ENCODE data around the gene AK1. TPM values are rescaled to one million over a fixed set of nuclear protein-coding genes. Genes with fewer than 3 reads are reported as not detected.

AK1 gene
- total RNA-seq, 1 experiment from 2014 or later = 84.5 TPM

- Histone ChIP-seq H3K27me3 (ENCODE audit: insufficient read depth, low read depth) (no peaks in the 10 kb centered on the region), H4K20me1 (ENCODE audit: insufficient read depth) (no peaks in the 10 kb centered on the region), H3K4me2 (no peak overlapping the region), H3K79me2 (ENCODE audit: low read depth) (0 out of 2 replicates have a peak, but pooled peaks cover 9% of the 10 kb centered on the region), H3K27ac (no peak overlapping the region), H2AFZ (no peak overlapping the region), H3K4me3 (no peak overlapping the region), H3K36me3 (ENCODE audit: low read depth) (no peaks in the 10 kb centered on the region), H3K4me1 (replicated peaks; ENCODE audit: insufficient read depth) (peaks cover 28% of the 10 kb centered on the region), H3F3A (ENCODE audit: insufficient read depth, low read depth) (peaks cover 14% of the 10 kb centered on the region), H3K9me2 (ENCODE audit: insufficient read depth) (no peaks in the 10 kb centered on the region), H3K9me3 (ENCODE audit: insufficient read depth, low read depth) (no peaks in the 10 kb centered on the region)
- DNase-seq = no peak
- intact Hi-C loops (cut with micrococcal nuclease; ENCODE audit: unreplicated experiment) = no loop called here
- BruUV-seq (replicated peaks) = no TSS peak
- POLR2A ChIA-PET (ENCODE audit: unreplicated experiment) = interaction anchor here (0.7 kb wide), 1 partner anchor 256 kb away, joined by 5 read pairs; no protein-coding TSS in a partner anchor
- CTCF ChIA-PET = interaction anchor here (0.6 kb wide), 1 partner anchor 30 kb away, joined by 3 read pairs; no protein-coding TSS in a partner anchor
- TF ChIP-seq CTCF (conservative IDR thresholded peaks at IDR 0.05) (no peak), EZH2 (IDR thresholded peaks at IDR 0.05; ENCODE audit: low read depth) (no peak)
Observed at GRCh38 chr9:127912882-127913281, 35.4 kb upstream of the AK1 start.

GRCh38 chr9:127912296-127912695 lies 34.8 kb upstream of the AK1 start:
- POLR2A ChIA-PET (ENCODE audit: unreplicated experiment) = no interaction called here
- H3K9me2 ChIP-seq (ENCODE audit: insufficient read depth) = no peaks in the 10 kb centered on the region
- CTCF ChIA-PET = interaction anchor here (0.6 kb wide), 1 partner anchor 30 kb away, joined by 3 read pairs; no protein-coding TSS in a partner anchor
- no peaks in the 10 kb centered on the region for H3K36me3 ChIP-seq (ENCODE audit: low read depth)
- intact Hi-C loops (cut with micrococcal nuclease; ENCODE audit: unreplicated experiment) = no loop called here
- no peak for TF ChIP-seq CTCF (conservative IDR thresholded peaks at IDR 0.05)
- TF ChIP-seq EZH2 (IDR thresholded peaks at IDR 0.05; ENCODE audit: low read depth) = no peak
- H3K4me2 ChIP-seq = no peak overlapping the region
- no peak overlapping the region for H2AFZ ChIP-seq
- no peaks in the 10 kb centered on the region for H3K9me3 ChIP-seq (ENCODE audit: insufficient read depth, low read depth)
- H3K4me1 ChIP-seq (replicated peaks; ENCODE audit: insufficient read depth) = peaks cover 22% of the 10 kb centered on the region
- no peak overlapping the region for H3K4me3 ChIP-seq
- H3K79me2 ChIP-seq (ENCODE audit: low read depth) = 0 out of 2 replicates have a peak, but pooled peaks cover 9% of the 10 kb centered on the region
- no peak overlapping the region for H3K27ac ChIP-seq
- peaks cover 8% of the 10 kb centered on the region for H3F3A ChIP-seq (ENCODE audit: insufficient read depth, low read depth)
- no peaks in the 10 kb centered on the region for H4K20me1 ChIP-seq (ENCODE audit: insufficient read depth)
- BruUV-seq (replicated peaks) = no TSS peak
- no peak for DNase-seq
- H3K27me3 ChIP-seq (ENCODE audit: insufficient read depth, low read depth) = no peaks in the 10 kb centered on the region

GRCh38 chr9:127910613-127911205 lies 33.2 kb upstream of the AK1 start:
- DNase-seq = no peak
- Histone ChIP-seq H2AFZ (no peak overlapping the region), H3K27me3 (ENCODE audit: insufficient read depth, low read depth) (no peaks in the 10 kb centered on the region), H3K36me3 (ENCODE audit: low read depth) (no peaks in the 10 kb centered on the region), H4K20me1 (ENCODE audit: insufficient read depth) (no peaks in the 10 kb centered on the region), H3K79me2 (ENCODE audit: low read depth) (no peaks in the 10 kb centered on the region), H3F3A (ENCODE audit: insufficient read depth, low read depth) (no peaks in the 10 kb centered on the region; the same call in 1 of the 2 replicates), H3K27ac (no peak overlapping the region), H3K4me2 (no peak overlapping the region), H3K9me3 (ENCODE audit: insufficient read depth, low read depth) (no peaks in the 10 kb centered on the region), H3K4me1 (replicated peaks; ENCODE audit: insufficient read depth) (peaks cover 12% of the 10 kb centered on the region), H3K4me3 (no peak overlapping the region), H3K9me2 (ENCODE audit: insufficient read depth) (no peaks in the 10 kb centered on the region)
- POLR2A ChIA-PET (ENCODE audit: unreplicated experiment) = interaction anchor here (0.6 kb wide), 1 partner anchor 13 kb away, joined by 3 read pairs; no protein-coding TSS in a partner anchor
- intact Hi-C loops (cut with micrococcal nuclease; ENCODE audit: unreplicated experiment) = loop anchor here (1.0 kb wide), 1 partner anchor 175 kb away; the partner anchor contains the start of gene TOR2A
- BruUV-seq (replicated peaks) = no TSS peak
- TF ChIP-seq CTCF (conservative IDR thresholded peaks at IDR 0.05) = no peak; the same call in 1 of the 2 replicates
- CTCF ChIA-PET = interaction anchor here (0.6 to 1.7 kb wide), 3 partner anchors 41 to 176 kb away, joined by 5 to 10 read pairs (median 8); partner anchors contain the start of gene TOR2A

All from PC-9 (cell line).